H9 (cell line): ENCODE measurements around the gene FGA. TPM values are rescaled to one million over a fixed set of nuclear protein-coding genes. Genes with fewer than 3 reads are reported as not detected.

Source experiments
- DNase-seq: peaks from one replicate; pipeline ENCODE4 v3.0.0-alpha.2; 2017
- H2AFZ ChIP-seq: one replicate; pipeline ENCODE4 v1.6.1; 2013; ENCODE audit warnings: mild to moderate bottlenecking, low read length, control low read depth, moderate library complexity
- H2AK5ac ChIP-seq: 2 replicates; pipeline ENCODE4 v1.6.1; 2013; ENCODE audit warnings: low read length, control low read depth, mixed read lengths; ENCODE audit not compliant: insufficient read length
- H2BK120ac ChIP-seq: one replicate; pipeline ENCODE4 v1.6.1; 2013; ENCODE audit warnings: low read depth, mild to moderate bottlenecking, low read length, control low read depth, inconsistent platforms; ENCODE audit not compliant: poor library complexity, severe bottlenecking
- H2BK12ac ChIP-seq: 2 replicates; pipeline ENCODE4 v1.6.1; 2013; ENCODE audit warnings: low read length, control low read depth, mixed read lengths, low read depth; ENCODE audit not compliant: insufficient read length
- H2BK15ac ChIP-seq: 2 replicates; pipeline ENCODE4 v1.6.1; 2013; ENCODE audit warnings: low read depth, low read length, control low read depth
- H2BK20ac ChIP-seq: one replicate; pipeline ENCODE4 v1.6.1; 2013; ENCODE audit warnings: low read depth, mild to moderate bottlenecking, low read length, control low read depth, inconsistent platforms; ENCODE audit not compliant: poor library complexity, severe bottlenecking
- H2BK5ac ChIP-seq: 2 replicates; pipeline ENCODE4 v1.6.1; 2013; ENCODE audit warnings: low read length, control low read depth, mixed read lengths; ENCODE audit not compliant: insufficient read length
- H3K14ac ChIP-seq: 2 replicates; pipeline ENCODE4 v1.6.1; 2013; ENCODE audit warnings: low read length, control low read depth; ENCODE audit not compliant: insufficient read depth
- H3K18ac ChIP-seq: 2 replicates; pipeline ENCODE4 v1.6.1; 2013; ENCODE audit warnings: low read depth, mild to moderate bottlenecking, mixed read lengths, low read length, control low read depth; ENCODE audit not compliant: insufficient read length
- H3K23ac ChIP-seq: 2 replicates; pipeline ENCODE4 v1.6.1; 2013; ENCODE audit warnings: low read length, control low read depth, mixed read lengths, low read depth; ENCODE audit not compliant: insufficient read length
- H3K23me2 ChIP-seq: 2 replicates; pipeline ENCODE4 v1.6.1; 2013; ENCODE audit warnings: low read depth, mild to moderate bottlenecking, mixed read lengths, low read length, control low read depth; ENCODE audit not compliant: insufficient read length, poor library complexity, severe bottlenecking
- H3K27ac ChIP-seq: 2 replicates; pipeline ENCODE4 v1.5.1; 2013; ENCODE audit warnings: low read length, control low read depth, mixed read lengths, low read depth; ENCODE audit not compliant: insufficient read length
- H3K27me3 ChIP-seq: 2 replicates; pipeline ENCODE4 v1.6.1; 2013; ENCODE audit warnings: low read length, control low read depth, inconsistent platforms; ENCODE audit not compliant: insufficient read depth
- H3K4ac ChIP-seq: 2 replicates; pipeline ENCODE4 v1.6.1; 2013; ENCODE audit warnings: low read depth, mild to moderate bottlenecking, control low read depth, inconsistent platforms, low read length, moderate library complexity
- H3K4me1 ChIP-seq: 2 replicates; pipeline ENCODE4 v1.6.1; 2013; ENCODE audit warnings: low read length, control low read depth, inconsistent platforms; ENCODE audit not compliant: insufficient read depth
- H3K4me2 ChIP-seq: 2 replicates; pipeline ENCODE4 v1.6.1; 2013; ENCODE audit warnings: low read length, control low read depth, mixed read lengths; ENCODE audit not compliant: insufficient read length, insufficient read depth
- H3K56ac ChIP-seq: 2 replicates; pipeline ENCODE4 v1.6.1; 2013; ENCODE audit warnings: low read depth, mild to moderate bottlenecking, mixed read lengths, low read length, control low read depth; ENCODE audit not compliant: insufficient read length
- H3K79me1 ChIP-seq: 2 replicates; pipeline ENCODE4 v1.6.1; 2013; ENCODE audit warnings: low read depth, mild to moderate bottlenecking, moderate library complexity, low read length, control low read depth, inconsistent platforms; ENCODE audit not compliant: insufficient read depth, poor library complexity, severe bottlenecking
- H3K79me2 ChIP-seq: 2 replicates; pipeline ENCODE4 v1.6.1; 2013; ENCODE audit warnings: low read length, control low read depth, inconsistent platforms; ENCODE audit not compliant: insufficient read depth
- H3K9ac ChIP-seq: 2 replicates; pipeline ENCODE4 v1.6.1; 2013; ENCODE audit warnings: low read length, control low read depth, mixed read lengths; ENCODE audit not compliant: insufficient read length; ENCODE audit errors: extremely low read depth
- H3K9me3 ChIP-seq: one replicate; pipeline ENCODE4 v1.6.1; 2013; ENCODE audit warnings: low read depth, low read length, inconsistent platforms; ENCODE audit not compliant: control insufficient read depth
- H3T11ph ChIP-seq: one replicate; pipeline ENCODE4 v1.6.1; 2013; ENCODE audit warnings: mild to moderate bottlenecking, low read length, control low read depth, inconsistent platforms
- H4K20me1 ChIP-seq: one replicate; pipeline ENCODE4 v1.6.1; 2013; ENCODE audit not compliant: control insufficient read depth, insufficient read length, insufficient read depth
- H4K5ac ChIP-seq: 2 replicates; pipeline ENCODE4 v1.6.1; 2013; ENCODE audit warnings: low read depth, mild to moderate bottlenecking, mixed read lengths, low read length, control low read depth; ENCODE audit not compliant: insufficient read length
- H4K8ac ChIP-seq: replicated peaks from 2 replicates; pipeline ENCODE4 v1.6.1; 2013; ENCODE audit warnings: low read length, control low read depth, mixed read lengths, low read depth; ENCODE audit not compliant: insufficient read length
- H4K91ac ChIP-seq: 2 replicates; pipeline ENCODE4 v1.6.1; 2013; ENCODE audit warnings: low read depth, mild to moderate bottlenecking, moderate library complexity, mixed read lengths, low read length, control low read depth; ENCODE audit not compliant: insufficient read length
- H3K27ac Mint-ChIP-seq, 3 experiments: 2 replicates in 2 of 3; 3 replicates in 1 of 3; pipeline ENCODE4 v1.8.0; 2020 to 2021; ENCODE audit warnings: mixed read lengths in 3 of 3, mild to moderate bottlenecking in 1 of 3, moderate library complexity in 1 of 3
- H3K27me3 Mint-ChIP-seq: 2 replicates; pipeline ENCODE4 v1.8.0; 2021; ENCODE audit warnings: low read depth, mild to moderate bottlenecking, moderate library complexity, mixed read lengths
- H3K36me3 Mint-ChIP-seq, 3 experiments: 2 replicates in 2 of 3; 3 replicates in 1 of 3; pipeline ENCODE4 v1.8.0; 2020 to 2021; ENCODE audit warnings: low read depth in 3 of 3, mixed read lengths in 3 of 3; ENCODE audit not compliant: insufficient read depth in 1 of 3
- H3K4me1 Mint-ChIP-seq, 2 experiments: 2 replicates each; pipeline ENCODE4 v1.8.0; 2020; ENCODE audit warnings: mixed read lengths in 2 of 2
- H3K4me3 Mint-ChIP-seq, 2 experiments: 2 replicates in 1 of 2; 3 replicates in 1 of 2; pipeline ENCODE4 v1.8.0; 2020 to 2021; ENCODE audit warnings: mild to moderate bottlenecking in 2 of 2, mixed read lengths in 2 of 2, moderate library complexity in 1 of 2
- H3K9me3 Mint-ChIP-seq, 2 experiments: 2 replicates in 1 of 2; 3 replicates in 1 of 2; pipeline ENCODE4 v1.8.0; 2020; ENCODE audit warnings: mild to moderate bottlenecking in 2 of 2, mixed read lengths in 2 of 2, moderate library complexity in 1 of 2
- WGBS: extraction: QIAGEN DNeasy Blood & Tissue Kit; methylation state at CpG from one replicate; pipeline ENCODE4 v1.1.7; 2013; ENCODE audit warnings: missing lambda C conversion rate, low lambda C conversion rate, mixed read lengths; ENCODE audit not compliant: insufficient read length; ENCODE audit errors: extremely low coverage; 5-methylcytosine and 5-hydroxymethylcytosine counted together
- total RNA-seq: library from RNA; stranded (reverse); gene quantifications from 2 replicates; pipeline ENCODE4 v1.2.1, GENCODE V29; 2021
- TF ChIP-seq, protein P1 (sequence below): fragments of 200-600 bp; sonication (generic); conservative IDR thresholded peaks from 3 replicates; pipeline ENCODE4 v1.8.0; 2021; ENCODE audit warnings: antibody characterized with exemption, mild to moderate bottlenecking

FGA gene
- total RNA-seq, 1 experiment from 2014 or later, result not detected

DNA sequence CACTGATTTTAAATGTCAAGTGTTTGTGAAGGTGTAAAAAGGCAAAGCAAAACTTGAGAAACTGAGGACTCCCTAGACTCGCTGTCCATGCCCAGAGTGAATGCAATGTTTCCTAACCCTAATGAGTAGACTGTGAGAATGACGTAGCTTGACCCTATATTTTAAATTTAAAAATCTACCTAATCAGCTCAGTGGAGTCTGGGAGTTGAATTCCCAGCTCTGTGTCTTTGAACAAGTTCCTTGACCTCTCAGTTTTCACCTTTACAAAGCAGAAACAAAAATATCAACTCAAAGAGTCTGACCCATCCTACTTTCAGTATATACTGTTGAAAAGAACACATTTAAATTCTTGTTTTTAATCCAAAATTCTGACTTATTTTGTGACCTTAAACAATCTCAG, 2.3 kb downstream of the FGA start:
- H2BK20ac ChIP-seq, result no peak overlapping the region
- H3K18ac ChIP-seq, result no peak overlapping the region
- H4K91ac ChIP-seq, result no peak overlapping the region
- H2BK5ac ChIP-seq, result no peak overlapping the region
- no peak overlapping the region for H3K9ac ChIP-seq
- no peak overlapping the region for H3K27ac ChIP-seq
- Mint-ChIP-seq H3K4me1 (peaks cover 8 to 11% of the 10 kb centered on the region in 2 experiments), H3K4me3 (no peak overlapping the region), H3K9me3 (no peaks in the 10 kb centered on the region), H3K27ac (no peak overlapping the region), H3K27me3 (no peaks in the 10 kb centered on the region), H3K36me3 (no peaks in the 10 kb centered on the region)
- H3K9me3 ChIP-seq, result no peaks in the 10 kb centered on the region
- H2BK12ac ChIP-seq, result no peak overlapping the region
- H3K23me2 ChIP-seq, result no peaks in the 10 kb centered on the region
- H4K8ac ChIP-seq, result no peak overlapping the region
- DNase-seq, result no peak
- no peak overlapping the region for H4K5ac ChIP-seq
- H3K4me2 ChIP-seq, result no peak overlapping the region
- no peaks in the 10 kb centered on the region for H3K79me1 ChIP-seq
- no CpG with 5 or more reads among the region's 2 CpGs for WGBS
- no peak overlapping the region for H2AK5ac ChIP-seq
- H3K56ac ChIP-seq, result no peak overlapping the region
- H3K4me1 ChIP-seq, result no peaks in the 10 kb centered on the region
- no peaks in the 10 kb centered on the region for H3K79me2 ChIP-seq
- no peaks in the 10 kb centered on the region for H3K27me3 ChIP-seq
- no peak overlapping the region for H2BK15ac ChIP-seq
- no peak overlapping the region for H2BK120ac ChIP-seq
- H3K23ac ChIP-seq, result no peak overlapping the region
- no peak overlapping the region for H3K4ac ChIP-seq
- no peak overlapping the region for H2AFZ ChIP-seq
- no peaks in the 10 kb centered on the region for H4K20me1 ChIP-seq
- no peak overlapping the region for H3K14ac ChIP-seq
- H3T11ph ChIP-seq, result no peak overlapping the region
- TF ChIP-seq, protein P1, sequence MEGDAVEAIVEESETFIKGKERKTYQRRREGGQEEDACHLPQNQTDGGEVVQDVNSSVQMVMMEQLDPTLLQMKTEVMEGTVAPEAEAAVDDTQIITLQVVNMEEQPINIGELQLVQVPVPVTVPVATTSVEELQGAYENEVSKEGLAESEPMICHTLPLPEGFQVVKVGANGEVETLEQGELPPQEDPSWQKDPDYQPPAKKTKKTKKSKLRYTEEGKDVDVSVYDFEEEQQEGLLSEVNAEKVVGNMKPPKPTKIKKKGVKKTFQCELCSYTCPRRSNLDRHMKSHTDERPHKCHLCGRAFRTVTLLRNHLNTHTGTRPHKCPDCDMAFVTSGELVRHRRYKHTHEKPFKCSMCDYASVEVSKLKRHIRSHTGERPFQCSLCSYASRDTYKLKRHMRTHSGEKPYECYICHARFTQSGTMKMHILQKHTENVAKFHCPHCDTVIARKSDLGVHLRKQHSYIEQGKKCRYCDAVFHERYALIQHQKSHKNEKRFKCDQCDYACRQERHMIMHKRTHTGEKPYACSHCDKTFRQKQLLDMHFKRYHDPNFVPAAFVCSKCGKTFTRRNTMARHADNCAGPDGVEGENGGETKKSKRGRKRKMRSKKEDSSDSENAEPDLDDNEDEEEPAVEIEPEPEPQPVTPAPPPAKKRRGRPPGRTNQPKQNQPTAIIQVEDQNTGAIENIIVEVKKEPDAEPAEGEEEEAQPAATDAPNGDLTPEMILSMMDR, result no peak
